Omental fat pad (tissue), 4 donors: ENCODE data around the gene BAZ2B. TPM values are rescaled to one million over a fixed set of nuclear protein-coding genes. Genes with fewer than 3 reads are reported as not detected.

ENCODE experiments used
- ATAC-seq: fragments of 150-250 bp; one replicate; pipeline ENCODE4 v1.9.1; 2016; ENCODE audit warnings: mild to moderate bottlenecking, moderate library complexity; ENCODE audit not compliant: low FRiP score
- DNase-seq: peaks from one replicate; pipeline ENCODE4 v3.0.0-alpha.2; 2019; ENCODE audit warnings: low spot score
- total RNA-seq, 4 donors: library from RNA; depleted of rRNA; stranded (reverse); fragments of >200 nt; gene quantifications; one replicate each; pipeline ENCODE4 v1.1.0, GENCODE V29; 2016
- TF ChIP-seq, protein P1 (sequence below), 3 donors: fragments of 450-650 bp; IDR thresholded peaks; one replicate each; pipeline ENCODE4 v1.5.1; 2016 to 2017; ENCODE audit warnings: antibody characterized with exemption in 3 of 3, mild to moderate bottlenecking in 3 of 3, moderate library complexity in 2 of 3

Gene BAZ2B
- total RNA-seq, 4 donors from 2014 or later, result 47.3 to 147 (median 88.9) TPM

DNA sequence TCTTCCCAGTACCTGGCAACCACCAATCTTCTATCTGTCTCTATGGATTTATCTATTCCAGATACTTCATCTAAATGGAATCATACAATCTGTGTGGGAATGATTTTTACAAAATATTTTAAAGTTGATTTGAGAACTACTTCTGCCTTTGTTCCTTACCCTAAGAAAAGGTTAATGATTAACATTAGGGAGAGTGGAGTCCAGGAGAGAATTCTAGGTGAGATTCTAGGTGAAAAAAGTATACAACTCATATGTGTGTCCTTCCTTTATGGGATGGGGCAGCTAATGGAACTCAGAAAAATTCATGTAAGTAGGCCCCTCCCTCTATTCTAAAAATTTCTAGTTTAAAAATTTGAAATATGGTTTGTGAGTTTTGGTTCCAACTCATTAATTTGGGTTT is 293.9 kb downstream of the BAZ2B start:
- TF ChIP-seq, protein P1, sequence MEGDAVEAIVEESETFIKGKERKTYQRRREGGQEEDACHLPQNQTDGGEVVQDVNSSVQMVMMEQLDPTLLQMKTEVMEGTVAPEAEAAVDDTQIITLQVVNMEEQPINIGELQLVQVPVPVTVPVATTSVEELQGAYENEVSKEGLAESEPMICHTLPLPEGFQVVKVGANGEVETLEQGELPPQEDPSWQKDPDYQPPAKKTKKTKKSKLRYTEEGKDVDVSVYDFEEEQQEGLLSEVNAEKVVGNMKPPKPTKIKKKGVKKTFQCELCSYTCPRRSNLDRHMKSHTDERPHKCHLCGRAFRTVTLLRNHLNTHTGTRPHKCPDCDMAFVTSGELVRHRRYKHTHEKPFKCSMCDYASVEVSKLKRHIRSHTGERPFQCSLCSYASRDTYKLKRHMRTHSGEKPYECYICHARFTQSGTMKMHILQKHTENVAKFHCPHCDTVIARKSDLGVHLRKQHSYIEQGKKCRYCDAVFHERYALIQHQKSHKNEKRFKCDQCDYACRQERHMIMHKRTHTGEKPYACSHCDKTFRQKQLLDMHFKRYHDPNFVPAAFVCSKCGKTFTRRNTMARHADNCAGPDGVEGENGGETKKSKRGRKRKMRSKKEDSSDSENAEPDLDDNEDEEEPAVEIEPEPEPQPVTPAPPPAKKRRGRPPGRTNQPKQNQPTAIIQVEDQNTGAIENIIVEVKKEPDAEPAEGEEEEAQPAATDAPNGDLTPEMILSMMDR (IDR thresholded peaks at IDR 0.05), result no peak
- ATAC-seq (no peak), DNase-seq (no peak)

DNA sequence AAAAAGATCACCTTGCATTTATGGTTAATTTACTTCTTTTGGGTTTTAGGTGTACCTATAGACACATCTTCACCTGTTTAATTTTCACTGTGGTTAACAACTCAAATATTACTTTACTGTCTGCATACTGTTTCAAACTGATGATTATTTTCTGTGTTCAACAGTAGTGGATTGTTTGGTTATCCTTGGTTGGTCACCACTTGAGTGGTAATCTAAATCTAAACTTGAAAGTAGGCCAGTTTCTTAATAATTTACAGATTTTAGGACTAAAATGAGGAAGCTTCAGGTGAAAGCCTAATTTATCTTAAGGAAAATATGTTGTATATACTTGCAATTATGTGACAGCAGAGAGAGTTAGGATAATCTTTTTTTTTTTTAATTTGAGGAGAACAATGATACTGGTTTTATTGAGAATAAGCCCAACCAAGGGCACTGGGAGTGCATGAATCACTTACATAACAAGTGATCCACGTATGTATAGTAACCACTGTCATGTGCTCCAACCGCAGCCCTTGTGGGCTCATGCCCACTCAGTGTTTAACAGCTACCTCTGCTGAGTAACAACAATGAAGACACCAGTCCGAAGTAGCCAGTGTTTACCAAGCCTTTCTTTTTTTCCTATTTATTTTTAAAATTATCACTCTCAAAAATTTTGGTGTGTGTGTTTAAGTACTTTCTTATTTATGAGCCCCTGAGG is 298.8 kb downstream of the BAZ2B start:
- TF ChIP-seq, protein P1 (IDR thresholded peaks at IDR 0.05), result no peak
- no peak for DNase-seq
- ATAC-seq, result no peak

DNA sequence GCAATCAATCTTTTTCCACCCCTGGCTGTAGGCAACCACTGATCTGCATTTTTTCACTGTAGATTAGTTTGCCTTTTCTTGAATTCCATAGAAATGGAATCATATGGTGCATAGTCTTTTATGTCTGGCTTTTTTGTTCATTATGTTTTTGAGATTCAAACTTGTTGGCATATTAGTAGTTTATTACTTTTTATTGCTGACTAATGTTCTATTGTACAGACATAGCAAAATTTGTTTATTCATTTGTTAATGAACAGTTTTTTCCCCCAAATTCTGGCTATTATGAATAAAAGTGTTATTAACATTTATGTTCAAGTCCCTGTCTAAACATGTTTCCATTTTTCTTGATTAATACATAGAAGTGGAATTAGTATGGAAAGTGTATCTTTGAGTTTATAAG is 308.4 kb downstream of the BAZ2B start:
- ATAC-seq, result no peak
- DNase-seq, result no peak
- TF ChIP-seq, protein P1 (IDR thresholded peaks at IDR 0.05), result no peak

DNA sequence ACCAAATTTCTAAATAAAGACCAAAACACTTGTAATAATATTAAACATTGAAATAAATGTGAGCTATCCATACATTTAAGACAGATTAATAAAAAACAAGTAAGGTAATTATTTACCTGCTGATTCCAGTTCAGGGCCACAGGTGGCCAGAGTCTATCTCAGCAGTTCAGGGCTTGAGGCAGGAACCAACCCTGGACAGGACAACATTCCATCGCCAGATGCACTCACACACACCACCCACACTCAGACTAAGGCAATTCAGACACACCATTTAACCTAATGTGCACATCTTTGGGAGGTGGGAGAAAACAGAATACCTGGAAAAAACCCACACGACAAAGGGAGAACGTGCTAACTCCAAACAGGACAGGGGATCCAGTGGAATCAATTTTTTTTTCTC is 315.8 kb downstream of the BAZ2B start:
- ATAC-seq (no peak), DNase-seq (no peak)
- TF ChIP-seq, protein P1 (IDR thresholded peaks at IDR 0.05), result no peak

DNA sequence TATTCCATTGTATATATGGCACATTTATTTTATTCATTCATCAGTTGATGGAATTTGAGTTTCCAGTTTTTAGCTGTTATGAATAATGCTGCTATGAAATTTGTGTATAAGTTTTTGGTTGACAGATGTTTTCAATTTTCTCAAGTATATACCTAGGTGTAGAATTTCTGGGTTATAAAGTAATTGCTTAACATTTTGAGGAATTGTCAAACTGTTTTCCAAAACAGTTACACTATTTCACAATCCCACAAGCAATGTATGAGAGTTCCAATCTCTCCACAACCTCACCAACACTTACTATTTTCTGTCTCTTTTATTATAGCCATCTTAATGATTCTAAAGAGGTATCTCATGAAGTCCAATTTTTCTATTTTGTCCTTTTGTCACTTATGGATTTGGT is 317.4 kb downstream of the BAZ2B start:
- ATAC-seq (no peak), DNase-seq (no peak)
- TF ChIP-seq, protein P1 (IDR thresholded peaks at IDR 0.05), result no peak

DNA sequence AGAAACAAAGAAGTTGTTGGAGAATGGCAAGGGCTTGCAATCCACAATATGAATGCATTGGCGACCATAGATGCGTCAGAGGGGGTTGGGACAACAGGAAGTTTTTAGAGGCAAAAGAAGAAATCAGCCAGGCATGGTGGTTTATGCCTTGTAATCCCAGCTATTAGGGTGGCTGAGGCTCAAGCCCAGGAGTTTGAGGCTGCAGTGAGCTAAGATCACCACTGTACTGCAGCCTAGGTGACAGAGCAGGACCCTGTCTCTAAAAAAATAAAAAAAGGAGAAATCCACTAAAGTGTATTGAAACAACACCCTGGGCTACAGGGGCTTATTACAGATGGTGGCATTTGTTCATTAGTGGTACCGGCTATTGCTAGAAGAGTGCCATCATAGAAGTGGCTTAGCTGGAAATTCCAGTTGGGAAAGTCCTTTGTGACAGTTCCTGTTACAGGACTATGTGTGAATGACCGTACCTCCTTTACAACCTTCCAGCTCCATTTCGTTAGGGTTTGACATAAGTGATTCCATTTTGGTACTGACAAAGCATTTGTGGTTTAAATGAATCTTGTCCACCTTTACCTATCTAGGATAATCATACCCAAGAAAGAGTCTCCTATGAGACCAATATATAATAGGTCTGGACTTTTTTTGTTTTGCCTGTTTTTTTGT is 319.2 kb downstream of the BAZ2B start:
- DNase-seq, result no peak
- TF ChIP-seq, protein P1 (IDR thresholded peaks at IDR 0.05), result no peak
- ATAC-seq, result no peak

DNA sequence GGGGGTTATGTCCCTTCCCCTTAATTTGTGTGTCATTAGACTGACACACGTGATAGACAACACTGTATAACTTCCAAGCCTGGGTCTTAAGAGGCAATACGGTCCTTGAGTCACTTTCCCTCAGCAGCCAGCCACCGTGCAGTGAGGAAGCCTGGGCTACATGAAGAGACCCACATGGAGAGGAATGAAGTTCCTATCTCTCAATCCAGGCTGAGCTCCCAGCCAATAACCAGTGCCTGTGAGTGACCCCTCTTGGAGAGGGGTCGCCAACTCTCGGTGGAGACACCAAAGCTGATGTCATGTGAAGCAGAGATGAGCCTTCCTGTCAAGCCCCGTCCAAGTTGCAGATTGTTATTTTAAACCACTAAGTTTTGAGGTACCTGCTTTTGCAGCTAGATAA is 324.2 kb downstream of the BAZ2B start:
- DNase-seq, result no peak
- ATAC-seq, result no peak
- TF ChIP-seq, protein P1 (IDR thresholded peaks at IDR 0.05), result no peak
